CD4-positive, alpha-beta T cell treated with Interleukin-17A for 4 hours (primary cell): ENCODE measurements around the gene FCN2.

Experiments used
- DNase-seq: peaks from one replicate; pipeline ENCODE4 v3.0.0-alpha.2; 2020; ENCODE audit warnings: mixed read lengths

The FCN2 gene

GRCh38 chr9:134935056-134935640 lies 54.5 kb downstream of the FCN2 start:
- DNase-seq, result no peak

- no peak for DNase-seq
Observed at GRCh38 chr9:134935701-134936345, 55.2 kb downstream of the FCN2 start.

GRCh38 chr9:134936346-134937163 lies 55.9 kb downstream of the FCN2 start:
- no peak for DNase-seq
